ENCODE data around the gene KRT9. TPM values are rescaled to one million over a fixed set of nuclear protein-coding genes. Genes with fewer than 3 reads are reported as not detected.
"Not testable (repeated sequence)": the region's sequence is repeated elsewhere in the genome, so short reads cannot be mapped to it uniquely, and the experiment has no call there.

KRT9 gene
- total RNA-seq, 2 experiments from 2014 or later, result not detected

DNA sequence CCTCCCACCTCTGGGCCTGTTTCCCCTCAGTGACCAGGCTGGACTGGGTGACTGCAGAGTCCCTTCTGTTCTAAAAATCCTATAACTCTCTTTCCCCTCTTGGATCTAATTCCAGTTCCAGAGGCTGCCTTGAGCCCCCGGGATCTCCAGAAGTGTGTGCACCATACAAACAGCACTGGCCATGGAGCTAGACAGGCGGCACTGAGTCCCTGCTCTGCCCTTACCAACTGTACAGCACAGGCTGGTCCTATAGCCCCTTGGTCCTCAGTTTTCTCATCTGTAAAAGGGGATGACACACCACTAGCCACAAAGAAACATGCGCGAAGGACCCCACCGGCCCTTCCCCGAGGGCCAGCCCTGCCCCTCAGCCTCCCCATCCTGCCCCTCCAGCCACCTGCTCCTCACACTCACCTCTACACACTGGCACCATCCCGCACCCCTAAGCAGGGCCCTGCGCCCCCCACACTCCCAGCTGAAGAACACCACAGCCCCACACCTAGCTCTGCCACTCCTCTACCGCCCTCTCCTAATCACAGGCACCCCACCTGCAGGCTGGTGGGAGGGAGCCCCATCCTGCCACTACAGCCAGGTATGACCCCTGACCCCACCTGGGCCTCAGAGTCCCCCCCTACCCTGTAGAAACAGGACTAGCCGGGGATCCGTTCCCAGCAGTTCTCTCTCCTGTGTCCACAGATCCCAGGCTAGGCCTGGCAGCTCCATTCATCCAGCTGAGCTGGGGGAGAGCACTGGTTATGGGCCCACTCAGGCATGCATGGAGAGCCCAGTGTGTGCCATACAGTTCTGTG lies 41.6 kb upstream of the KRT9 start:
- H3K27ac Mint-ChIP-seq, result no peak overlapping the region
- no peaks in the 10 kb centered on the region for H3K36me3 Mint-ChIP-seq
- DNase-seq, result no peak
- H3K4me3 Mint-ChIP-seq, result no peak overlapping the region
- H3K4me1 Mint-ChIP-seq, result no peaks in the 10 kb centered on the region
- H3K9me3 Mint-ChIP-seq, result no peaks in the 10 kb centered on the region
- H3K27me3 Mint-ChIP-seq, result peaks cover 13% of the 10 kb centered on the region

DNA sequence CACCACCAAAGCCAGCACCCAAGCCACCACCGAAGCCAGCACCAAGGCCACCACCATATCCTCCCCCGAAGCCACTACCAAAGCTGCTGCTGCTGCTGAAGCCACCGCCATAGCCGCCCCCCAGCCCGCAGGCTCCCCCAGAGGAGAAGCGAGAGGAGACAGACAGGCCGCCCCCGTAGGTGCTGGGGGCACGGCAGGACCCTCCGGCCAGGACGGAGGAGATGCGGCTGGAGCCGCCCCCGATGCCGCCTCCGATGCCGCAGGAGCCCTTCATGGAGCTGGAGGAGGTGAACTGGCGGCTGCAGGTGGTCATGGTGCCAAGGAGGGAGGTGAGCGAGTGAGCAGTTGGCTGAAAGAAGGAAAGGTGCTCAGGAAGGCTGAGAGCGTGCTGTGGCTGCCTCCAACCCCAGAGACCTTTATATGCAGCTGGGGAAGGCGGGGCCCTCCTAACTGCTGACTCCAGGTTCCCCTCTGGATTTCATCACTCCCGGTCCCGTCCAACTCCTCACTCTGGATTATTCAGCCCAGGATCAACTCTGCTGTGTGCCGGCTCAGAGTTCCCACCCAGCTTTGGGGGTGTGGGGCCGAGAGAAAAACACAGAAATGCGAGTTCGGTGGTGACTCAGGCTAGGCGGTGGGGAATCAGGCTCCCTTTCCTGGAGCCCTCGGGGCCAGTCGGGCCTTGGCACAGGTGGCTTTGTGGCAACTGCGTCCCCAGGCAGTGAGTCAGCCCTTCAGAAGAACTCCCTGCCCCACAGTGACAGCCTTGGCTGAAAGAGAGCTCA lies 40.7 kb upstream of the KRT9 start, which contains the start of gene KRT16:
KRT16 (minus strand) TSS at position 392 of the 785 bp plus-strand sequence; CDS start at position 313, 79 bp downstream.
- peaks cover 16% of the 10 kb centered on the region for H3K27me3 Mint-ChIP-seq
- not testable (repeated sequence) for H3K36me3 Mint-ChIP-seq, H3K4me1 Mint-ChIP-seq, H3K9me3 Mint-ChIP-seq, H3K4me3 Mint-ChIP-seq, H3K27ac Mint-ChIP-seq, DNase-seq

DNA sequence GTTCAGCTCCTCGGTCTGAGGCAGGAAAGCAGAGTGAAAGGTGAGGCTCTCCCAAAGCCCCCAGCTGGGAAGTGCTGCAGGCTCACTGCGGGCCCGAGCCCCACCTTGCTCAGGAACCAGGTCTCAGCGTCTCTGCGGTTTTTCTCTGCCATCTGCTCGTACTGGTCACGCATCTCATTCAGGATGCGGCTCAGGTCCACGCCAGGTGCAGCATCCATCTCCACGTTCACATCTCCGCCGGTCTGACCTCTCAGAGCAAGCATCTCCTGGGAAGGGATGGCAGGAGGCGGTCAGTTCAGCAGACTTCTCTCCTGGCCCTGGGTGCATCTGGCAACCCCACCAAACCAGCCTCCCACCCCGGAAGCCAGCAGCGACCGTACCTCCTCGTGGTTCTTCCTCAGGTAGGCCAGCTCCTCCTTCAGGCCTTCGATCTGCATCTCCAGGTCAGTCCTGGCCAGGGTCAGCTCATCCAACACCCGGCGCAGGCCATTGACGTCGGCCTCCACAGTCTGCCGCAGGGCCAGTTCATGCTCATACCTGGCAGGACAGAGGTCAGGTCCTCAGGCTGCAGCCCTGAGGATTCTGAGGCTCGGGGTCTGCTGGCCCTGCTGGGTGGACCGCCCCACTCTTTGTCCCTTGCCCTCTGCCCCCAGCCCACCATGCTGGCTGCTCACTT lies 39.2 kb upstream of the KRT9 start:
- H3K27ac Mint-ChIP-seq, result no peak overlapping the region
- no peak overlapping the region for H3K4me3 Mint-ChIP-seq
- H3K9me3 Mint-ChIP-seq, result peaks cover 16% of the 10 kb centered on the region
- no peaks in the 10 kb centered on the region for H3K4me1 Mint-ChIP-seq
- H3K27me3 Mint-ChIP-seq, result peaks cover 26% of the 10 kb centered on the region
- peaks cover 8% of the 10 kb centered on the region for H3K36me3 Mint-ChIP-seq
- DNase-seq, result no peak

GRCh38 chr17:41610061-41610517 lies 38.2 kb upstream of the KRT9 start:
- DNase-seq, H3K4me3 Mint-ChIP-seq, H3K27ac Mint-ChIP-seq, H3K4me1 Mint-ChIP-seq, H3K36me3 Mint-ChIP-seq: not testable (repeated sequence)
- Mint-ChIP-seq H3K27me3 (peaks cover 34% of the 10 kb centered on the region), H3K9me3 (peaks cover 18% of the 10 kb centered on the region)

DNA sequence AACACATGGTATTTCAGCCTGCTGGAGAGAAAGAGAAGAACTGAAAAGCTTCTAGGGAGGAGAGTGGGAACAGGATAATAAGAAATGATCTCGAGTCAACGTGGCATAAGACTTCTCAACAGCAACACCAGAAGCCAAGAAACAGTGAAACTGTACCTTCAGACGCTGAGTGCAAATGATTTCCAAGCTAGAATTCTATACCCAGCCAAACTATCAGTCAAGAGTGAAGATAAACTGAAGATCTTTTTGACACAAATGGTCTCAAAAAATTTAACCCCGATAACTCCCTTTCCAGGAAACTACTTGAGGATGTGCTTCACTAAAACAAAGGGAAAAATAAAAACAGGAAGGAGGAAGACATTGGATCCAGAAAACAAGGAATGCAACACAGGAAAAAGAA lies 35.1 kb upstream of the KRT9 start:
- H3K27ac Mint-ChIP-seq, H3K4me3 Mint-ChIP-seq, DNase-seq, H3K4me1 Mint-ChIP-seq, H3K36me3 Mint-ChIP-seq: not testable (repeated sequence)
- Mint-ChIP-seq H3K27me3 (peaks cover 54% of the 10 kb centered on the region), H3K9me3 (peaks cover 18% of the 10 kb centered on the region)

GRCh38 chr17:41602524-41602923 lies 30.7 kb upstream of the KRT9 start:
- H3K4me1 Mint-ChIP-seq, result no peaks in the 10 kb centered on the region

GRCh38 chr17:41600318-41600717 lies 28.5 kb upstream of the KRT9 start:
- Mint-ChIP-seq H3K4me1 (no peaks in the 10 kb centered on the region), H3K9me3 (peaks cover 2% of the 10 kb centered on the region), H3K36me3 (no peaks in the 10 kb centered on the region), H3K27me3 (peaks cover 25% of the 10 kb centered on the region), H3K27ac (no peak overlapping the region), H3K4me3 (no peak overlapping the region)
- no peak for DNase-seq

More at GRCh38 chr17:41602524-41602923, 30.7 kb upstream of the KRT9 start:
- Mint-ChIP-seq H3K4me3 (no peak overlapping the region), H3K9me3 (peaks cover 15% of the 10 kb centered on the region), H3K27me3 (peaks cover 40% of the 10 kb centered on the region), H3K36me3 (peaks cover 8% of the 10 kb centered on the region), H3K27ac (no peak overlapping the region)
- DNase-seq, result no peak

DNA sequence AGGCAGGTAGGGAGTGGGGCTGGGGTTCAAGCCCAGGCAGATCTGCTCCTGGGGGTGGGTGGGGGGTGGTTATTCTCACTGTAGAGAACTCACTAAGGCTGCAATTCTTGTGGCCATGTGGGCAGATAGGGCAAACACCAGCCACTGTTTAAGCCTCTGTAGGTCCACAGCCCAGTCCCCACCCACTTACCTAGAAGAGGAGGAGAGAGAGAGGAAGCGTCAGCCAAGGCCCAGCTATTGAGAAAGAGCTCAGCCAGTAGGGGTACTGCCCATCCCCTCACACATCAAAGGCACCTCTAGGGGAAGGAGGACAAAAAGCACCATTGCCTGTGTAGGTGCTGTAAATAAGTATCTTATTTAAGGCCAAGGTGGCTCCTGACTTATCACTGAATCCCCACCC lies 27.8 kb upstream of the KRT9 start:
- Mint-ChIP-seq H3K4me3 (no peak overlapping the region), H3K9me3 (peaks cover 2% of the 10 kb centered on the region), H3K36me3 (no peaks in the 10 kb centered on the region), H3K4me1 (no peaks in the 10 kb centered on the region), H3K27me3 (peaks cover 19% of the 10 kb centered on the region), H3K27ac (no peak overlapping the region)
- DNase-seq, result no peak

DNA sequence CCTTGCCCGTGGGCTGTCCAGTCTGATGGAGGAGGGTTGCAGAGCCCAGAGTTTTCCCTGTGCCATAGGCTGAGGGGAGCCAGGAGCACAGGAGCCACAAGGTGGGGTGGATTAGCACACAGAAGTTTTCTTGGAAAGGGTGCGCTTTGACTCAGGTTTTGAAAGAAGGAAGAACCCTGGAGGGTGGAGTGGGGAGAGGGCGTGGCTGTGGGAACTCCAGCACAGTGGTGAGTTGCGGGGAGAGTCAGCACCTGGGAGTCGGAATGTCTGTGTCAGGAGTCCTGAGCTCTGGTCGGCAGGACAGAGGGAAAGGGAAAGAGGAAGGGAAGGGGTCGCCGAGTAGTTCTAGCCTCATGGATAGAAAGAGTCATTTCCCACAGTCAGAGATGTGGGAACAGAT lies 23.7 kb upstream of the KRT9 start:
- Mint-ChIP-seq H3K27ac (no peak overlapping the region), H3K4me1 (no peaks in the 10 kb centered on the region), H3K4me3 (no peak overlapping the region)

GRCh38 chr17:41594363-41594915 lies 22.6 kb upstream of the KRT9 start:
- peaks cover 2% of the 10 kb centered on the region for H3K9me3 Mint-ChIP-seq

More for the DNA sequence above, 23.7 kb upstream of the KRT9 start:
- peaks cover 2% of the 10 kb centered on the region for H3K9me3 Mint-ChIP-seq
- no peaks in the 10 kb centered on the region for H3K27me3 Mint-ChIP-seq
- no peaks in the 10 kb centered on the region for H3K36me3 Mint-ChIP-seq
- DNase-seq, result no peak

DNA sequence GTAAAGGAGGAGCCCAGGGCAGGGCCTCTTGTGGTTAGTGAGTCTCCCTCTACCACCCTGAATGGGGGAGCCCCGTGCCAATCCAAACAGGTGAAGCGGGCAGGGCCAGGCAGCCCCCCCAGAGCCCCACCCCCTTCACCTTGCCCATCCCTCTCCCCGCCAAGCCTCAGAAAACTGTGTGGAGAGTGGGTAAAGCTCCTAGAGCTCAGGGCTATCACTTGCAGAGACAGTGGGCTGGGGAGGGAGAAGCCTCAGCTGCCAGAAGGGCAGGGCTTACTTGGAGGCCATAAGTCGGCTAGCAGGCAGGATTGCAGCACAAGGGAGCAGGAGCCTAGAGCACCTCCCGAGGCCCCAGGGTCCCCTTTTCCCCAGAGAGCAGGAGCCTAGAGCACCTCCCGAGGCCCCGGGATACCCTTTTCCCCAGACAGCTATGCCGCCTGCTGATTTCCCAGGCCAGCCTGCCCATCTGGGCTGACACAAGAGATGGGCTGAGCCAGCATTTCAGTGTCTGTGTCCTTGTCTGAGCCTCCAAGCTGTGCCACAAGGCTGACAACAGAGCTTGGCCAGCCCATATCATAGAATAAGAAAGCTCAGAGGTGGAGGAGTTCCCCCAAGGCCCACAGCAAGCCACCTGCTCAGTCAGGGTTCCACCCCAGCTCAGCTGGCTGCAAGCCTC lies 21.6 kb upstream of the KRT9 start:
- no peaks in the 10 kb centered on the region for H3K4me1 Mint-ChIP-seq
- H3K9me3 Mint-ChIP-seq, result peaks cover 2% of the 10 kb centered on the region
- DNase-seq, result no peak
- H3K4me3 Mint-ChIP-seq, result no peak overlapping the region
- no peaks in the 10 kb centered on the region for H3K27me3 Mint-ChIP-seq
- H3K27ac Mint-ChIP-seq, result no peak overlapping the region
- no peaks in the 10 kb centered on the region for H3K36me3 Mint-ChIP-seq

More at GRCh38 chr17:41594363-41594915, 22.6 kb upstream of the KRT9 start:
- no peaks in the 10 kb centered on the region for H3K4me1 Mint-ChIP-seq
- no peaks in the 10 kb centered on the region for H3K27me3 Mint-ChIP-seq
- no peaks in the 10 kb centered on the region for H3K36me3 Mint-ChIP-seq
- no peak overlapping the region for H3K27ac Mint-ChIP-seq
- DNase-seq, result no peak
- no peak overlapping the region for H3K4me3 Mint-ChIP-seq

- Mint-ChIP-seq H3K4me3 (no peak overlapping the region), H3K27me3 (no peaks in the 10 kb centered on the region), H3K4me1 (no peaks in the 10 kb centered on the region), H3K27ac (no peak overlapping the region), H3K36me3 (no peaks in the 10 kb centered on the region), H3K9me3 (peaks cover under 1% of the 10 kb centered on the region)
- DNase-seq, result no peak
These were observed 20.9 kb upstream of the KRT9 start for GRCh38 chr17:41592601-41593305.

- Mint-ChIP-seq H3K27me3 (no peaks in the 10 kb centered on the region), H3K36me3 (no peaks in the 10 kb centered on the region), H3K9me3 (no peaks in the 10 kb centered on the region), H3K4me1 (no peaks in the 10 kb centered on the region), H3K4me3 (no peak overlapping the region), H3K27ac (no peak overlapping the region)
- no peak for DNase-seq
These were observed 17.4 kb upstream of the KRT9 start for GRCh38 chr17:41589301-41589700.

All from activated naive CD8-positive, alpha-beta T cell treated with anti-CD3 and anti-CD28 coated beads for 36 hours (primary cell).